Superior temporal gyrus (tissue), 1 donor: Measurements from ENCODE around the gene SMAD6.

Experiments used
- DNase-seq: peaks from one replicate; pipeline ENCODE4 v3.0.0-alpha.2; 2016; ENCODE audit errors: extremely low spot score

The SMAD6 gene

DNA sequence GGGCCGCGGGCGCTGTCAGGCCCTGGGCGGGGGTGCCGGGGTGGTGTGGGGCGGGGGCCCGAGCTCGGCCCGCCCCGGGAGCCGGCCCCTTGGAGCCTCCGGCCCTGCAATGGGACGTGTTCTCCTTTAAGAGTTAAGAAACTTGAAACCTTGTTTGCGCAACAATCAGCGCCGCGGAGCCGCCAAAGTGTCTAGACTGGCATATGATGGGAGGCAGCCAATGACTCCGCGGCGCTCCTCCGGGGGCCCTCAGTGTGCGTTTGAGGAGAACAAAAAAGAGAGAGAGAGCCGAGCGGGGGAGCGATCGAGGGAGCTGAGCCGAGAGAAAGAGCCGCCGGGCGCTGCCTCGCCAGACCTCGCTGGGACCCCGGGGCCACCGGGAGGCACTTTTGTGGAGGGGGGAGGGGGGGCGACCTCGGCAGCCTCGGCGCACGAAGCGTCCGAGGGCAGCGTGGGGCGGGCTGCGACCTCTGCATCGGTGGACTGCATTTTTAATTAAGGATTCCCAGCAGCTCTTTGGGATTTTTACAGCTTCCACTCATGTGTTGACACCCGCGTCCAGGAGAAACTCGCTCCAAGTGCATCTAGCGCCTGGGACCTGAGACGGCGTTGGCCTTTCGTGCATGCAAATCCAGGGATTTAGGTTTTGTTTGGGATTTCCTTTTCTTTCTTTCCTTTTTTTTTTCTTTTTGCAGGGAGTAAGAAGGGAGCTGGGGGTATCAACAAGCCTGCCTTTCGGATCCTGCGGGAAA lies at the start of gene SMAD6:
Gene SMAD6, plus strand, starts transcription at position 202 of the 752 bp plus-strand sequence. CDS start 1,023 bp downstream, outside the sequence.
- peak; percentile 73 for DNase-seq

- DNase-seq = no peak
Measured at GRCh38 chr15:66652806-66653205, 49.2 kb upstream of the SMAD6 start.

- DNase-seq = no peak
Measured at GRCh38 chr15:66653398-66653797, 48.6 kb upstream of the SMAD6 start.

GRCh38 chr15:66653852-66654251 lies 48.2 kb upstream of the SMAD6 start:
- no peak for DNase-seq

- DNase-seq = no peak
Measured at GRCh38 chr15:66654361-66654738, 47.7 kb upstream of the SMAD6 start.

GRCh38 chr15:66654739-66655375 lies 47.2 kb upstream of the SMAD6 start:
- no peak for DNase-seq

- DNase-seq = no peak
Measured at GRCh38 chr15:66655511-66655910, 46.5 kb upstream of the SMAD6 start.

DNA sequence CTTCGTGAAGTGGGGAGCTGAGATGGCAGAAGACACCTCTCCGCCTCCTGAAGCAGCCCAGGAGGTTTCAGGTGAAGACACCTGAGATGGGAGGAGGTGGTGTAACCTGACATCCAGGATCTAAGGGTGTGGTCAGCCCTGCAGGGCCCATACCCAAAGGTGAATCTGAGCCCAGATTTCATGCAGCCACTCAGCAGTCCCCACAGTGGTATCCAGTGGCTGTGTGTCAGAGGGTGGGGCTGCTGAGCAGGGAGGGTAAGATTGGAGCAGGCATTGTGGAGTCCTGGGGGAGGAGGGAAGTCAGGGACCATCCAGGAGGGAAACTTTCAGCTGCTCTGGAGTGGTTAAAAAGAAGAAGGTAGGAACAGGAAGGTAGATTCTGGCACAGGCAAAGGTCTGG lies 46.0 kb upstream of the SMAD6 start:
- no peak for DNase-seq

- DNase-seq = no peak
Measured at GRCh38 chr15:66657185-66658020, 44.6 kb upstream of the SMAD6 start.

DNA sequence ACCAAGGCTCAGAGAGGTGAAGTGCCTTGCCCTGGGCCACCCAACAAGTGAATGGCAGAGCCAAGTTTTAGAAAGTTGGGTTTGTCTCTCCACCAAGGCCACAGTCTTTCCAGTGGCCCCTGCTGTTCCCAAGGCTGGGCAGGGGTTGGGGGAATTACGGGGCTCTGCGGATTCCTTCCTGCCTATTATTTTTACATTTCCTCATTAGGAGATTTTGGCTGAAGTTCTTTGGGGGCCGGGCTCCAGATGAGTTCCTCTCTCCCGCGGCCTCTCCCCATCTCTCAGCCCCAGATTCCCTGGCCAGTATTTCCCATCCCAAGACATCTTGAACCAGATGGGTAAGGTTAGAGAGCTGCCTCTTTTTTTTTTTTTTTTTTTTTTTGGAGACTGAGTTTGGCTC lies 44.0 kb upstream of the SMAD6 start:
- no peak for DNase-seq

- DNase-seq = no peak
Measured at GRCh38 chr15:66658855-66659254, 43.2 kb upstream of the SMAD6 start.

- DNase-seq = no peak
Measured at GRCh38 chr15:66659384-66659783, 42.7 kb upstream of the SMAD6 start.

DNA sequence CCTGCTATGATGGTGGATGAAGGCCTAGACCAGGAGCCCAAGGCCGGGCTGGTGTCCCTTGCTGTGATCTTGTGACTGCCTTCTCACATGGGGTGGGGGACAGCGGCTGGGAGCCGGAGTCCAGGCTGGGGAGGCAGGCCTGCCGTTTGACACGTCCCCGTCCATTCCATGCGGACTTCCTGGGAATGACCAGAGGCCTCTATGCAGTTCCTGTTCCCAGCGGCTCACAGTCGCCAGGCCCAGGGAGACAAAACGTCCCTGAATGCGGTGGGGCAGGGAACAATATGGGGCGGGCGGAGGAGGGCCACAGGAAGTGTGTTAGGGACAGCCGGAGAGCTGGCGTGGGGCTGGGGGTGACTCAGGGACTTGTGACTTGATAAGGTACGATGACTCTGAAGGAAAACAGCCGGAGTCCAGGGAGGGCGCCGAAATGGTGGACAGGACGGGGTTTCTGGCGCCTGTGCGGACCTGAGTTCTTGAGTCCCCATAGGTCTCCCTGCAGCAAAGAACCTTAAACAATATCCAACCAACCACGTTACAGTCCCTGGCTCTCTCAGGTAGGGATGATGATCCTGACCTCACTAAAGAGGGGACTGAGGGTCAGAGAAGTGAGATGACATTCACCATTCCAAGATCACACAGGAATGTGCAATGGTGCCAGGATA lies 40.5 kb upstream of the SMAD6 start:
- DNase-seq = no peak

GRCh38 chr15:66662522-66662921 lies 39.5 kb upstream of the SMAD6 start:
- DNase-seq = no peak

DNA sequence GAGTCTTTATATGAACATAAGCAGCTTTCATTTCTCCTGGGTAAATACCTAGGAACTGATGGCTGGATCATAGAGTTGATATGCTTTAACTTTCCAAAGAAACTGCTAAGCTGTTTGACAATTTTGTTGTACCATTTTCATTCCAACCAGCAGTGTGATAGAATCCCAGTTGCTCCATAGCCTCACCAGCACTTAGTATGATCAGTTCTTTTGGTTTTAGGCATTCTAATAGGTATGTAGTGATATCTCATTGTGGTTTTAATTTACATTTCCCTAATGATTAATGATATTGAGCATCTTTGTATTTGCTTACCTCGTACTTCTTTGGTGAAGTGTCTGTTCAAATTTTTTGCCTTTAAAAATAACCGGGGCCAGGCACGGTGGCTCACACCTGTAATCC lies 38.4 kb upstream of the SMAD6 start:
- DNase-seq = no peak

DNA sequence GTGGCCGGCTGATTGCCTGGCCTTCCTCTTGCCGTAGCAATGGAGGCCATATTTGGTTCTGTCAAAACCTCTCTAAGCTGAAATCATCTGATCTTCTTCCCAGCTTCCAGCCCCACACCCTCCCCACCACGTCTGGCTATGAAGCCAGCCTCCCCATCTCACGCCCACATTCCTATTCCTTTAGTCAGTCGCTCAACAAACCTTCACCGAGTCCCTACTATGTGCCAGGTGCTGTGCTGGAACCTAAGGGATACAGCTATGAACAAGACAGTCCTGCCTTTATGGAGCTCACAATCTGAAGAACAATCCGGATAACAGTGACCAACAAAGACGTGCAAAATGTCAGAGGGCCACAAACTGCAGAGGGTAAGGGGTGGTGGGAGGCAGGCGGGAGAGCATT lies 31.9 kb upstream of the SMAD6 start:
- no peak for DNase-seq

GRCh38 chr15:66670762-66671580 lies 31.1 kb upstream of the SMAD6 start:
- DNase-seq = no peak

DNA sequence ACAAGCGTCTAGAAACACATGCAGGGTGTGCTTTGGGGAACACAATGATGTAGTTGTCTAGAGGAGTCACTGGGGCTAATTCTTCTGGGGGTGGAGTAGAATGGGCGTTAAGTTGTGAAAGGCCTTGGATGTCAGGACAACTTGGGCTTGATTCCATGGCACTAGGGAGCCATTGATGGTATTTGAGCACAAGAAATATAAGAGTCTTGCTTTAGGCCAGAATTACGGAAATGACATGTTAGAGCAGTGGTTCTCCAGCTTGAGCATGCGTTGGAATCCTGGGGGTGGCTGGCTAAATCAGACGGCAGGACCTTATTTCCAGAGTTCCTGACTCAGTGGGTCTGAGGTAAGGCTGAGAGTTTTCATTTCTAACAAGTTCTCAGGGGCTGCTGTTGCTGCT lies 29.2 kb upstream of the SMAD6 start:
- no peak for DNase-seq

DNA sequence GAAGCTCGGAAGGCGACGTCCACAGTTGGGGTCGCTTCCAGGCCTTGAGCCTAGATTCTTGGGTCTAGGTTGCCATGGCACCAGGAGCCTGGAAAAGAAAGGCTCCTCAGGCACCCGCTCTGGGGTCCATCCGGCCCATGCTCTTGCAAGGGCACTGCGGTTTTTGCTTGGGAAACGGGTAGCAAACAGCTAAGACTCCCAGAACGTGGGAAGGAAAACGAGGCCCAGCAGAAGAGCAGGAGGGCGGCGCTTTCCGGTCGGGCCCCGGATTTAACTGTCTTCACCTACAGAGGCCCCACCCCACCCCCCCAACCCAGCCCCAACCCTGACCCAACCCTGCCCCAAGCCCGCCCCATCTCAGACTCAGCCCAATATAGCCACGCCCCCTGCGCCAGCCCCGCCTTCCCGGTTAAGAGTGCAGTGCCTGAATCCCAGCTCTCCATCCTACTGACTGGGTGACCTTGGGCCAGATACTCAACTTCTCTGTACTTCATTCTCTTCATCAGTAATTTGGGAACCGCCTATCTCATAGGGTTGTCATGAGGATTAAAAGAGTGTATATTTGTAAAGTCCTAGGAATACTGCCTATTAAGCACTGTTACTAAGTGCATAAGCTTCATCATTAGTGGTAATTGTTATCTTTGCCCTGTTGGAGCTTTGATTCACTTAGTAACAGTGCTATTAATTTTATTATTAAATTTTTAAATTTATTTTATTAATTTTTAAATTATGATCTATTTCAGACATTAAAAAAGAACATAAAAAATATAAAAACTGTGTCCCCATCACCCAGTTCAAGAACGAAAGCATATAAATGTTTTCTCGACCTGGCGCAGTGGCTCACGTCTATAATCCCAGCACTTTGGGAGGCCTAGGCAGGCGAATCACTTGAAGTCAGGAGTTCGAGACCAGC lies 28.4 kb upstream of the SMAD6 start:
- no peak for DNase-seq

- no peak for DNase-seq
Measured at GRCh38 chr15:66674756-66675155, 27.3 kb upstream of the SMAD6 start.
